Renal pelvis (tissue), 4 donors: Measurements from ENCODE around the gene AP4M1. TPM values are rescaled to one million over a fixed set of nuclear protein-coding genes. Genes with fewer than 3 reads are reported as not detected.
"Not testable (repeated sequence)": the region's sequence is repeated elsewhere in the genome, so short reads cannot be mapped to it uniquely, and the experiment has no call there.

Experiments used
- DNase-seq: peaks from one replicate; pipeline ENCODE4 v3.0.0-alpha.2; 2013
- polyA plus RNA-seq, 3 donors: library from polyadenylated mRNA; unstranded; fragments of 120-200 nt; gene quantifications; one replicate each; pipeline ENCODE4 v1.2.1, GENCODE V29; 2013; ENCODE audit not compliant: insufficient read length in 3 of 3

AP4M1 gene
- polyA plus RNA-seq, 3 donors: 33.4 to 39.4 (median 39.0) TPM

- DNase-seq: no peak
These were observed 27.2 kb downstream of the AP4M1 start for GRCh38 chr7:100128637-100128963.

GRCh38 chr7:100130220-100130607 lies 28.8 kb downstream of the AP4M1 start:
- not testable (repeated sequence) for DNase-seq

GRCh38 chr7:100130608-100131453 lies 29.4 kb downstream of the AP4M1 start:
- DNase-seq: peak; percentile 74

DNA sequence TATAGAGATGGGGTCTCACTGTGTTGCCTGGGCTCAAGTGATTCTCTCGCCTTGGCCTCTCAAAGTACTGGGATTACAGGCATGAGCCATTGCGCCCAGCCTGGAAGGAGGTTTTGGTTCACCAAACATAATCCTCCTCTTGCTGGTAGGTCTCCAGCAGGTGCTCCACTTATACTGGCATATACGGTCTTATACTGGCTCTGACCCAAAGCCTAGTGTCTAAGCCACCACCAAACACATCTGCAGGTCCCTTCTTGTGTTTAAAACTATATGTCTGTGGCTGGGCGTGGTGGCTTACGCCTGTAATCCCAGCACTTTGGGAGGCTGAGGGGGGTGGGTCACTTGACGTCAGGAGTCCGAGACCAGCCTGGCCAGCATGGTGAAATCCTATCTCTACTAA lies 30.7 kb downstream of the AP4M1 start:
- no peak for DNase-seq

- DNase-seq: no peak
These were observed 31.3 kb downstream of the AP4M1 start for GRCh38 chr7:100132697-100133151.

- DNase-seq: no peak
These were observed 36.7 kb downstream of the AP4M1 start for GRCh38 chr7:100137851-100138760.

GRCh38 chr7:100141555-100141949 lies 40.1 kb downstream of the AP4M1 start:
- DNase-seq: no peak

DNA sequence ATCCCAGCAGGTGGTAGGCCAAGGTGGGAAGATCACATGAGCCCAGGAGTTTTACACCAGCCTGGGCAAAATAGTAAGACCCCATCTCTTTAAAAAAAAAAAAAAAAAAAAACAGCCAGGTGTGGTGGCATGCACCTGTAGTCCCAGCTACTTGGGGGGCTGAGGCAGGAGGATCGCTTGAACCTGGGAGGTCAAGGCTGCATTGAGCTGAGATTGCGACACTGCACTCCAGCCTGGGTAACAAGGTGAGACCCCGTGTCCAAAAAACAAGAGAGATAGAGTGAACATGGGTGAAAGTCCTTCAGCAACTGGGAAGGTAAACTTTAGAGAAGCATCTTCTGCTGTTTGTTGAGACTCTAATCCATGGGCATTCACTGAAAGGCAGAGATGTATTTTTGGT lies 41.0 kb downstream of the AP4M1 start:
- DNase-seq: no peak

DNA sequence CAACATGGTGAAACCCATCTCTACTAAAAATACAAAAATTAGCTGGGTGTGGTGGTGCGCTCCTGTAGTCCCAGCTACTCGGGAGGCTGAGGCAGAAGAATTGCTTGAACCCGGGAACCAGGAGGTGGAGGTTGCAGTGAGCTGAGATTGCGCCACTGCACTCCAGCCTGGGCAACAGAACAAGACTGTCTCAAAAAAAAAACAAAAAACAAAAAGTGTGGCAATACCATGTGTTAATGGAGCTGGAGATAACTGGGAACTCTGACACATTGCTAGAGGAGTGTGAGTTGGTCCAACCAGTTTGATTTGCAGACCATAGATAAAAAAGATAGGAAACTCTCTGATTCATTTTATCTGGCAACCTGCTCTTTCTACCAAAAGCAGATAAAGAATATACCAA lies 44.9 kb downstream of the AP4M1 start:
- DNase-seq: not testable (repeated sequence)

- no peak for DNase-seq
These were observed 45.8 kb downstream of the AP4M1 start for GRCh38 chr7:100147278-100147677.

DNA sequence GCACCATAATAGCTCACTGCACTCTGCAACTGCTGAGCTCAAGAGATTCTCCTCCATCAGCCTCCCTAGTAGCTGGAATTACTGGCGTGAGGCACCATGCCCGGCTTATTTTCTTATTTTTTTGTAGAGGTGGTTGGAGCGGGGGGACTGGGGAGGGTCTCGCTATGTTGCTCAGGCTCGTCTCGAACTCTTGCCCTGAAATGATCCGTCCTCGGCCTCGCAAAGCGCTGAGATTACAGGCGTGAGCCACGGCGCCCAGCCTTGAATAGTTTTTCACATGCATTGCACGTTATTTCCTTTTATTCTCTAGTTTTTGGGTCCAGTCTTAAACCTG lies 46.7 kb downstream of the AP4M1 start:
- DNase-seq: no peak

DNA sequence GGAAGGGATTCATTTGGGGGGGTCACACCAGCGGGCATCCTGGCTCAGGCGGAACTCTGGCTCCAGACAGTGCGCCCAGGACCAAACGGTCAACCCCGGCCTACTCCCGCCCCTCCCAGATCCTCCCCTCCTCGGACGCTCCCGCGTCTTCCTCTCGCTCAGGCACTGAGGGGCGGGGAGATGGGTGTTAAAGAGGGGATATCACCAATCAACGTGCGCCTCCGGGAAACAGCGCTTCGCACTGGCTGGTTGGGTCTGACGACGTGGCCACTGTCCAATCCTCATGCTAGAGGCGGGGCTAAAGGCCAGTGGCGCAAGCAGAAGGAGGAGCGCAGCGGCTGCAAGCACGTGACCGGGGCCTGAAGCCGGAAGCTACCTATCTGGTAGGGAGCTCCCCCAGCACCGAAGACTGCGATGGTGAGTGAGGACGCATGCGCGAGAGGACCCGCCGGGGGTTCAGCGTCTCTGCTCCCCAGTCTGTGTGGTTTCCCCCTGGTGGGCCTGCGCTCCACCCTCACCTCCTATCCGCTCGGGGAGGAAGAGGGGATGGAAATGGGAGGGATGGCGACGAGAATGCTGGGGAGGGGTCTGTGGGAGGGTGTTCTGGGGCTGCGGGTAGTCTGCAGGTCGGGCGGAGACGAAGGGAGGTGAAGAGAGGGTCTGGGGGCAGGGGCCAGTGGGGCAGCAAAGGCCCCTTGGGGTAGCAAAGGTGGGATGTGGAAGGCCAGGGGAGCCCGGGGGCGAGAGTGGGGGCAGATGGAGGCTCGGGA lies 47.3 kb downstream of the AP4M1 start, which contains the start of gene LAMTOR4:
TSS of gene LAMTOR4 (plus strand) at position 360 of the 770 bp plus-strand sequence. CDS start at position 415, 55 bp downstream.
- DNase-seq: peak; percentile 99

DNA sequence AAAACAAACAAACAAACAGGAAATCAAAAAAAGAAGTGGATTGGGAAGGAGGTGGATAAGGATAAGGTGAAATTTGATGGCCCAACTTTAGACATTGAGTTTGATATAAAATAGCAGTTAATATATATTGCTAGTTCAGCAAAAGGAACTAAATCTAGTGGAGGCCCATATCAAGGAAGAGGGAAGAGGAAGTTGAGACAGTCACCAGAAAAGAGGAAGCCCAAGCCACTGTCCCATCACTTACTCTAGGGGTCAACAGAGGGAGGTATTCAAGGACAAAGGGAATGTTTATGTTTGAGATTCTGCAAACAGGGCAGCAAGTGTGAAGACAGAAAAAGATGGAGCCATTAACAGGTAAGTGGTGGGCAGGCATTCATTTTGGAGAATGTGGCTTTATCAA lies 51.0 kb downstream of the AP4M1 start:
- DNase-seq: no peak

- DNase-seq: no peak
These were observed 51.7 kb downstream of the AP4M1 start for GRCh38 chr7:100152937-100153666.

- DNase-seq: no peak
These were observed 52.5 kb downstream of the AP4M1 start for GRCh38 chr7:100153708-100154535.

DNA sequence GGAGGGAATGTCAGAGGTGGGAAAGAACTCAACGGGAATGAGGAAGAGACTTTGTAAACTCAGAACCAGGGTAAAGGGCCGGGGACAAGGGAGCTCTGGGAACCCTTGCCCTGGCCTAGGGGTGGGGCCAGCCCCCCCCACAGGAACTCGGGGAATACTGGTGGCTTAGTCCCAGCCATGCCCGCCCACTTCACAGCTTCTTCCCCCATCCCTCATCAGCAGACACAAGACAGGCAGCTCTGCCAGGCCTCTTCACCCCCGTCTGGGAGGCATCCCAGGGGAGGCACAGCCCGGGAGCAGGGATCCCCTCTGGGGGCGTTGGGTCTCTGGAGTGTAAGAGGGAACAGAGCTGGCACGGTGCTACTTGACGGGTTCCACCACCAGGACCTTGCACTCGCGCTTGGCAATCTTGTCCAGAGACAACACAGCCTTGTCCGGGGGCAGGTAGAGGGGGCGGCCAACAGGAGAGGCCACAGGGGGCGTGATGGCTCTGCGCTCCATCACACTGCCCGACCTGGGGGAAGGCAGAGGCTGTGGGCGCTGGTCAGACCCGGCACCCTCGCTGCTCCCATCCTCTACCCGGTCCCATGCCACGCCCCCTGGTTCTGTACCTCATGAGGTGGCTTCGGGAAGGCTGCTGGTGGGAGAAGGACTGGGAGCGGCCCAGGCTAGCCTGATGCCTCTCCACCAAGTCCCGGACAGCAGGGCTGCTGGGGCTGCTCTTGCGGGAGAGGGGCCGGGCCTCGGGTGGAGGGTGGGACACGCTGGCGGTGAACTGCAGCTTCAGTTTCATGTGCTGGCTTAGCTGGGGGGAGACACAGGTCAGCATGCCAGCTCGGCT lies 53.4 kb downstream of the AP4M1 start:
- DNase-seq: no peak

DNA sequence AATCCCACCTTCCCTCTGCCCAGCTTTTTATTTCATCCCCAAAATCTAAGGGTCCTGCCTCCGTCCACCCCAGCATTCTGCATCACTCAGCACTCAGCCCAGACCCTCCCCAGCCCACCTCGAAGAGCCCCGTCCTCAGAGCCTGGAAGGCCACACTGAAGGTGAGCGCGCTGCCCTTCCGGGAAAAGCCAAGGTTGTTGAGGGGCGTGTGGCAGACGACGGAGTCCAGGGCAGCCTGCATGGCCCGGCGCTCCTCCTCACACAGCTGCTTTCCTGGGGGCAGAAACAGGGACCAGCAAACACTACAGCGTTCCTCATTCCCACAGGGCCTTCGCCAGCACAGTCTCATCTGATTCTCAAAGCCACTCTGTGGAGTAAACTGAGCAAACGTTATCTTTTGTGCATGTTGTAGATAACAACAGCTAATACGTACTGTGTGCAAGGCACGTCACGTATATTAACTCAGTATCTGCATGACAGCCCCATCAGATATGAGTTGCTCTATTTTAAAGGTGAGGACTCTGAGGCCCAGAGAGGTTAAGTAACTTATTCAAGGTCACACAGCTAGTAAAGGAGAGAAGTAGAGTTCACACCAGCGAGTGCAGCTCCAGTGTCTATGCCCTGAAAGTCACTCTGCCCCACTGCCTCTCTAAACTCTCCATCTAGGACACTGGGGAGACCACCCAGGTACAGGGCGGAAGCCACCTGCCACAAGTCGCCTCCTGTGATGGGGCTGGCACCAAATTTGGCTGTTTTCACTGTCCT lies 54.3 kb downstream of the AP4M1 start:
- no peak for DNase-seq

GRCh38 chr7:100156331-100157068 lies 55.1 kb downstream of the AP4M1 start:
- DNase-seq: no peak
